Fibroblast of villous mesenchyme (primary cell): ENCODE results near the gene KLF15. TPM values are rescaled to one million over a fixed set of nuclear protein-coding genes. Genes with fewer than 3 reads are reported as not detected.

ENCODE experiments used
- DNase-seq: peaks from one replicate; pipeline ENCODE4 v3.0.0-alpha.2; 2010; ENCODE audit warnings: low read depth
- H3K4me3 ChIP-seq: 2 replicates; pipeline ENCODE4 v1.5.1; 2011; ENCODE audit warnings: low read depth, mild to moderate bottlenecking, low read length
- CTCF ChIP-seq: IDR thresholded peaks from 2 replicates; pipeline ENCODE4 v1.5.1; 2012; ENCODE audit warnings: low read depth, mild to moderate bottlenecking, low read length; ENCODE audit not compliant: insufficient read depth
- total RNA-seq: library from RNA; depleted of rRNA; stranded (reverse); fragments of >200 nt; gene quantifications from 2 replicates; pipeline ENCODE4 v1.2.3, GENCODE V29; 2012

Gene KLF15
- total RNA-seq, 1 donor = 0.43 TPM

GRCh38 chr3:126370606-126371005, 13.4 kb upstream of the KLF15 start:
- no peak for TF ChIP-seq CTCF
- no peak for DNase-seq
- no peak overlapping the region for H3K4me3 ChIP-seq

- no peak for DNase-seq
Observed at GRCh38 chr3:126370055-126370454, 12.8 kb upstream of the KLF15 start.

GRCh38 chr3:126369490-126369889, 12.3 kb upstream of the KLF15 start:
- no peak for DNase-seq
- no peak overlapping the region for H3K4me3 ChIP-seq
- no peak for TF ChIP-seq CTCF

More at GRCh38 chr3:126370055-126370454, 12.8 kb upstream of the KLF15 start:
- no peak overlapping the region for H3K4me3 ChIP-seq
- TF ChIP-seq CTCF = no peak

GRCh38 chr3:126367316-126367805, 10.2 kb upstream of the KLF15 start:
- DNase-seq = no peak
- TF ChIP-seq CTCF = no peak
- H3K4me3 ChIP-seq = no peak overlapping the region

- no peak for DNase-seq
- no peak for TF ChIP-seq CTCF
- no peak overlapping the region for H3K4me3 ChIP-seq
Observed at GRCh38 chr3:126365351-126366277, 8.4 kb upstream of the KLF15 start.

GRCh38 chr3:126364731-126365301, 7.6 kb upstream of the KLF15 start:
- no peak for DNase-seq
- no peak for TF ChIP-seq CTCF
- H3K4me3 ChIP-seq = no peak overlapping the region
